Measurements from ENCODE around the gene CALHM3.
"Not testable (repeated sequence)": the region's sequence is repeated elsewhere in the genome, so short reads cannot be mapped to it uniquely, and the experiment has no call there.

CALHM3 gene

DNA sequence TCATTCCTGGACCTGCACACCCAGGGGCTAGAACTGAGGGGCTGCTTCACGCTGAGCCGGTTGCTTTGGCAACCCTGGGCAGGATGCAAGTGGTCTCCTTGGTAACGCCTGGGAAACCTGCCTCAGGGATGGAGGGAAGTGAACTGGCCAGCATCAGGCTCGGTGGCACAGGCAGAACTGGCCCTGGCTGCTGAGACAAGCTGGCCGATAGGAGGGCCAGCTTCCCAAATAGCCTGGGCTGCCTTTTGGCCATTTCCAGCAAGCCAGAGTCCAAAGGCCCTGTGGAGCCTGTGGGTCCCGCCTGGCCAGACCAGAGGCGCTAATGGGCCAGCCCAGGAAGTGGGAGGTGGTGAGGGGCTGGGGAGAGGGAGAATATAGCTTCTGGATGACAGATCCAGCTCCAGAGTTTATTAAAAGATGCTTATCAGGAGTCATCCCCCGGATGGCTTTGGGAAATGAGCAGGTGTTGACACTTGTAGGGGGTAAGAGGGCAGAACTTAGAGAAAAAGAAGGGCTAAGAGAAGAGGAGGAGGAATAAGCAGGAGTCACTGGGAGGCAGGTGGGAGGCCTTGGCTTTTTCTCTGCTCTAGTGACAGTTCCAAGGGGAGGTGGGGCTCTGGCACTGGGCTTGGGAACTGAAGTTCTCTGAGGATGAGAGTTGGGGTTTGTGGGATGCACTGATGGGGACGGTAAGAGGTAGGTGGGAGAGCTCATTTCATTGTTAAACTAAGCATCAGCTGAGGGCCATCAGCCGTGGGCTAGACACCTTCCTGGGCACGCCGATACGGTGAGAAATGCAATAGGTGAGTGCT lies 24.0 kb upstream of the CALHM3 start:
- FAIRE-seq (no peak), DNase-seq (ENCODE audit: insufficient read length, low spot score) (no peak)

DNA sequence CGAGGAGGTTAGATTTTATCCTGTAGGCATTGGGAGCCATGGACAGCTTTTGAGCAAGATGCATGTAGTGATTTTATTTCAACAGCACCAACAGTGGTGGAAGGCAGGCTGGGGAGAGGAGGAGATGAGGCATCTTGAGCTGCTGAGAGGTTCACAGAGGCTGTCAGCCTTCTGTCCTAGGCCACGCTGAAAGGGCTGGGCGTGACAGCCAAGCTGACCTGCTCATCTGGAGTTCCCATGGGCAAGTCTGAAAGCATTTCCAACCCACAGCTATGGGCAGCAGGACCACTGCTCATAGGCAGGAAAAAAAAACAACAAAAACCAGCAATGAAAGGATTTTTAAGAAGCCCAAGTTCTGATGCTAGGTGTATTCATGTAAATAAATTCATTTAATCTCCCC lies 22.1 kb upstream of the CALHM3 start:
- no peak for DNase-seq (ENCODE audit: insufficient read length, low spot score)
- FAIRE-seq, result no peak

DNA sequence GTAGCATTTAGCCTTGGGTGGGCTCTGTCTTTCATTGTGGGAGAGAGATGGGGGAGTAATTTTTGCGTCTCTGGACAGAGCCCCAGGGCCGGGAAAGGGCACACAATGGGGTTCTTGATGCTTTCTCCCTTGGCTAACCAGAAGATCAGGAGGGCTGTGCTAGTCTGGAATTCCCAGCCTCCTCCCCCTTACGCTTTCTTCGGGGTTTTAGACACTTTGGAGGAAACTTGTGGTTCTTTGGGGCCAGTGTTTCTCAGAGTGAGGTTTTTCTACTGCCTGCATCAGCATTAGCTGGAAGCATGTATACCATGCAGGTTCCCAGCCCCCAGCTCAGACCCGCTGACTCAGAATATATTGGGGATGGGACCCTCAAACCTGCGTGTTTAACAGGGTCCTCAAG lies 21.4 kb upstream of the CALHM3 start:
- DNase-seq (ENCODE audit: insufficient read length, low spot score) (no peak), FAIRE-seq (no peak)

DNA sequence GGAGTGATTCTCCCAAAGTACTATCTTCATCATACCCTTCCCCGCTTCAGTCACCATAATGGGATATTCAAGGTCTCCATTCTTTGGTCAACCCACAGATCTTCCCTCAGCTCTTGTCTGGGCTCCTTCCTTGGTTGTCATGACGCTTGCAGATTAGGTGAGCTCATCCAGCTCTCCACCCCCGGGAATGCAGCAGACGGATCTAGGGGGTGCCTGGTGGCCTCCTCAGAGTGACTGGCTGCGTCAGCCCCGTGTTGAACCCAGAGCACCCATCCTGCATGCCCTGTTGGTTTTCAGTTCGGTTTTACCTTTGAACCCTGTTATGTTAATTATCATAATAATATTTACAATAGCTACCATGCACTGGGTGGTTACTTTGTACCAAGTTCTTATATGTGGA lies 20.8 kb upstream of the CALHM3 start:
- DNase-seq (ENCODE audit: insufficient read length, low spot score), result no peak
- FAIRE-seq, result no peak

DNA sequence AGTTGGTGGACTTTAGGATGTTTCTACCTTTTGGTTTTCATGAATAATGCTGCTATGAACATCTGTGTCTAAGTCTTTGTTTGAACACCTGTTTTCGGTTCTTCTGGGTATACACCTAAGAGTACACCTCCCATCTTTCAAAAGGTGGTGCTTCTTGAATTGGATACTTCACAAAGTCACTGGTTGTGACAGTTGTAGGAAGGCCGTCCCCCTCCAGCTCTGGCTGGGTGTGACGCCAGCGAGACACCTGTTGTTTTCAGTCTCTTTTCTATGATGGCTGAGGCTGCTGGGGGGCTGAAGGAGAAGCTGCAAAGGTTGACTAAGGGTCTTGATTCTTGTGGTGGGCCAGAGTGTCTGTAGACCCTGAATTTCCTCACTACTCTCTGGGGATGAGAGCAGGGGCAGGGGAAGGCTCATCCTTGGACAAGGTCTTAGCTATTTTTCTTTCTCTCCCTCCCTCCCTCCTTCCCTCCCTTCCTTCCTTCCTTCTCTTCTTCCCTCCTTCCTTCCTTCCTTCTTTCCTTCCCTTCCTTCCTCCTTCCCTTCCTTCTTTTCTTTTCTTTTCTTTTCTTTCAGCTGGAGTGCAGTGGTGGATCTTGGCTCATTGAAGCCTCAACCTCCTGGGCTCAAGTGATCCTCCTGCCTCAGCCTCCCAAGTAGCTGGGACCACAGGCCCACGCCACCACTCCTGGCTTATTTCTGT lies 20.0 kb upstream of the CALHM3 start:
- DNase-seq (ENCODE audit: insufficient read length, low spot score) (no peak), FAIRE-seq (no peak)

DNA sequence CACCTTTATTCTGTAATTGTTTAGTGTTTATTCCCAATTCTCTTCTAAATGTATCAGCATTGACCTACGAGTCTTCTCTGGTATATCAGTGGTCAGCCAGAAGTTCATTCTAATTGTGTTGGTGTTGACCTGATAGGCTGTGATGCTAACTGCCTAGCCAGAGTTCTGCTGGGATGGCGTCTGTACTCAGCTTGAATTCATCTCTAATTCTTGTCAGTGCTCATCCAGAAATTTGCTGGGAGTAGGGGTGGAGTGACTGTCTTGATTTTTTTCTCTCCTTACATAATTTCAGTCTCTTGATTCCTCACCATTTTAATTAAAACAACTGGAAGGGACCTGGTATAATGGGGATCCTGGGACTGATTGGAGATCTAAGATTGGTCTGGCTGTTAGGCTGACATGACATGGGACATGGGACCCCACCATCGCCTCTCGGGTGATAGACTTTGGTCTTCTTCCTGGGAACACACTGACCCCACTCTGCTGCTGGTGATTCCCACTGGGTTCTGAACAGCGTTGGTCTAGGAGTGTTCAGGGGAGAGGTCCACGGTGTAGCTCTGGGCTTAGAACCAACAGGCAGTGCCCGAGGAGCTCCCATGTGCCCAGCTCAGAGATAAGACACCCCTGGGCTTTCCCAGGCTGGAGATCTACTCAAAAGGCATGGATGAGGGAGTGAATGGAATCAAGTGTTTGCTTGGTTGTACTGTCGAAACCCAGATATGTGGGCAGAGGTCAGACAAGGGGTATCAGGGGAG lies 18.3 kb upstream of the CALHM3 start:
- no peak for FAIRE-seq
- DNase-seq (ENCODE audit: insufficient read length, low spot score), result no peak

DNA sequence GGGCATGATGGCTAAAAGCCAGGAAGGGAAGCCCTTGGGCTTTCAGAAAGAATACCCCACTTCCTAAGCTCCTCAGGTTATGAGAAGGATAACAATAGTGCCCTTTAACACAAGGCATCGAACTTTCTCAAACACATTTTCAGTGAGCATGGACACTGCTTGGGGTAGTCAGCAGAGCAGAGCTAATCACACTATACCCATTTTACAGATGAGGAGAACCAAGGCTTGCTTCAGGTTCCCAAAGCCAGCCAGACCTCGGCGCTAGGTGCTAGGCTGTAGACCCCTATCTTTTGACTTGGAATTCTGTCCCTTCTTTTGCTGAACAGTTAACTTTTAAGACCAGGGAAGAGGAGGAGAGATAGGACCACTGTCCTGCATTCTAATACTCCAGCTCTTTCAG lies 16.3 kb upstream of the CALHM3 start:
- FAIRE-seq, result no peak
- no peak for DNase-seq (ENCODE audit: insufficient read length, low spot score)

DNA sequence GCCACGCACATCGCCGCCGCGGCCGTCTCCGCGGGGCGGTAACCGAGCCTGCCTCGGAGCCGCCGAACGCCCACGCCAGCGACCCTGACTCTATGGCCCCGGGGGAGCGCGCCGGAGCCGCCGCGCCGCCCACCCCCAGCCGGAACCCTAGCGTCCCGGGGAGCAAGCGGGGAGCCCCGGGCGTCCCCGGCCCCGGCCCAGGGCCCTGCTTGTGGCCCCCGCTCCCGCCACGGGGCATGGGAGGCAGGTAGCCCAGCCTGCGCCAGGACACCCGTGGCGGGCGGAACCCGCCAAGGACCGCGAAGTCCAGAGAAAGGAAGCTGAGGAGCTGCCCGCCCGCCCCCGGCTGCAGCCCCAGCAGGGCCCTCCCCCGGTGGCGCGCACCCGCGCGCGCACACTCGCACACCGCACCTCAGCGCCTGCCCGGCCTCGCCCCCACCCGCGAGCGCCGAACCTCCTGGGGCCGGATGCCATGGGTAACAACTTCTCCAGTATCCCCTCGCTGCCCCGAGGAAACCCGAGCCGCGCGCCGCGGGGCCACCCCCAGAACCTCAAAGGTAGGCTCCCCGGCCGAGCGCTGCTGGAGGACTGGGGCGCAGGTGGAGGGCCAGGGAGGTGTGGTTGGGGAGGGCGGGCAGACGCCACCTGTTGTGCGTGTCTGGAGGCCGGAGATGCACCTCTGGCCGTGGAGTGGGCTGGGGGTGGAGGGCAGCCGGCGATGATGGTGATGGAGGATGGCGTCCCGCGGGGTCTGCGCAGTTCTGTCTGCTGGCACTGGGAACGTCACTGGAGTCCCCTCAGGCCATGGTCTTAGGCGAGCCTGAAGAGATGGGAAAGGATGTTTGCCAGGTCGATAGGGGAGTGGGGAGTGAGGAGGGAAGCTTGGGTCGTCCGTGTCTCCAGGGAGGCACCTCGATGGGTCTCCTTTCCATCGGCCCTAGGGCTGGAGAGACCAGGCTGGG lies 15.2 kb upstream of the CALHM3 start:
- FAIRE-seq (peak; percentile 65), DNase-seq (ENCODE audit: insufficient read length, low spot score) (no peak)

DNA sequence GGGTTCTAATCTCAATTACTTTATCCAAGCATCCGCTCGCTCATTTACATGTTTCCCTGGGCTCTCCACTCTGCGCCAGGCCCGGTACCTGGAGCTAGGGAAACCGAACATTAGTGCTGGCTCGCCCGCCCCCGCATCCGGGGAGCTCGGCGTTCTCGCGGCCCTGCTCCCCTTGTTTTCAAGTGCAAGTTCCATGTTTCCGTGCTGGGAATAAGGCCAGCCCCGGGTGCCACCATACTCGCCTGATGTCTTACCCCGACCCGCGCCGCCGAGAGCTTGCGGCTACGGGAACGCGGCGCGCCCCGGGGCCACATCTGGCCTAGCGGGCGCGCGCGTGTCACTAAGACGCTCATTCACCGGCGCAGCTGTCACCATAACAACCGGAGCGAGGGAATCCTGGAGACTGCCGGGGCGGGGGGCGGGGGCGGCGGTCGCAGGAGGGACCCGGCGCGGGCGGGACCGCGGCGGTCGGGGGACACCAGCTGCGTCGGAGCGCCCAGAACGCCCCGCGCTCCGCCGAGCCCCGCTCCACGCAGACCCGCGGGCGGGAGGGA lies 14.4 kb upstream of the CALHM3 start, which contains the start of gene NEURL1:
Gene NEURL1 (plus strand): TSS at position 344 of the 554 bp plus-strand sequence. CDS start 683 bp downstream, outside the sequence.
- DNase-seq (ENCODE audit: insufficient read length, low spot score) (no peak), FAIRE-seq (no peak)

DNA sequence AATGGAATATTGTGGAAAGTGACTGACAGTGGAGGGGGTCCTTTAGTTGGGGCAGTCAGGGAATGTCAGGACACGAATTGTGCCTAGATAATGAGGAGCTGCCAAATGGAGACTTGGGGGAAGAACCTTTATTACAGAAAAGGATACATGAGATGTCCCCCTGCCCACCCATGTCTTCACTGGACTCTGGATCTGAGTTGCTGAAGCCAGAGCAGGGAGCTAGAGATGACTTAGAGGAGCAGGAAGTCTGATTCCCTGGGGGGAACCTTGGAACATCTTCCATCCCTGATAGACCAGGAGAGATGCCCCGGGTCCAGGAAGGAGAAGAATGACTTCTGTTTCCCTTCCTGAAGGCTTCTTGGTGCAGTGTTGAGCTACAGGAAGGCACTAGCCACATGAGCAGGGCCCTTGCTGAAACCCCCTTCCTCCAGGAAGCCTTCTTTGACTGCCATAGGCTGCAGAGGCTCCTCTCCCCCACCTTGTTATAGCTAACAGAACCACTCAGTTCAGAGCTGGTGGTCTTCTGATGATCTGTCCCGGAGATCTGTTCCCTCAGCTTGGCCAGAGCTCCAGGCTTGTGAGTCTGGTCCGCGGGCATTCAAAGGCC lies 13.7 kb upstream of the CALHM3 start:
- no peak for DNase-seq (ENCODE audit: insufficient read length, low spot score)
- no peak for FAIRE-seq

DNA sequence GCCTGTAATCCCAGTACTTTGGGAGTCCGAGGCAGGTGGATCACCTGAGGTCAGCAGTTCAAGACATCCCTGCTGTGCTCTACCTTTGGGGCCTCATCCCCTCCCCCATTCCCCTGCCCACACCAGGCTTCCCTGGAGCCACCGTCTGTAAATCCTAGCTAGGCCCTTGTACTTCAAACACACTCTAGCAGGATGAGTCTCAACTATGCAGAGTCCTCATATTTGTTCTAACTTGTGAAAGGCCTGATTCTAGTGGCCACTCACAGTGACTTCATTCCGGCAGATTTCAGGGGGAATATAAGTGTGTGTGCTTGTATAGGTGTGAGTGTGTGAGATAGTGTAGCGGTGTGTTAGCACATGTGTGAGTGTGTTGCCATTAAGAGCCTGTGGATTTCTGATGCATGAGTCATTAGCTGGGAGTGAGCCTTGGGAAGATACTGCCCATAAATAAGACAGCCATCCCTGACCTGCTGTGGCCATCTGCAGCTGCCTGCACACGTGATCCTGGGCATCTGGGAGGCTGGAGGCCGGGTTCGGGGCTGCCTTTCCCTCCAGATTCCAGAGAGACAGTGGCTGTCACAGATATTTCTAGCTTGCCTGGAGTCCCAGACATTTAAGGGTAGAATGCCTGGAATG lies 12.8 kb upstream of the CALHM3 start:
- FAIRE-seq, result peak; percentile 97
- DNase-seq (ENCODE audit: insufficient read length, low spot score), result peak; percentile 97

DNA sequence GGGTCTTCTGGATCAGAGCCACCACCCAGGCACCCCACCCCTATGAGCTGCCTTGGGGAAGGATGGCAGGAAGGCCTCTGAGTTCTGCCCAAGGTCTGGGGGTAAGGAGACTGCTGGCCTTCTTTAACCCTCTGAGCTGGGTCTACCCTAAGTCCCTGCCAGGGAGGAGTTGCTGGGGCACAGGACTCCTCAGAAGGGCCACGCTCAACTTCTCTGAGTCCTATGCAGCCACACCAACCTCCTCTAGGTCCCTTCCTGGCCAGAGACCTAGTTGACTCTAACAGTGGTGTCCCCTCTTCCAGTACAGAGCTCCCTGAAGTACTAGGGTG lies 11.9 kb upstream of the CALHM3 start:
- FAIRE-seq (no peak), DNase-seq (ENCODE audit: insufficient read length, low spot score) (no peak)

DNA sequence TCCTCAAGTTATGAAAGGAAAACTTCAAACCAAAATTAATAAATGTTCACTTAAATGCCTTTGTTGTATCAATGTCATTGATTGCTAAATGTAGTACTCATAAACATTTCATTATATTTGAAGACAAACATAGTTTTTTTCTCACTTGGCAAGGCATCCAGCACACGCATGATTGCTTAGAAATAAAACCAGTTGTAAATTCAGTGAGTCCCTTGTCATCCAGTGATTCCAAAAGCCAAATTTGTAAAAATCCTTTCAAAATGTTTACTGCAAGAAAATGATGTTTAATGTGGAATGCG lies 8.3 kb upstream of the CALHM3 start:
- DNase-seq (ENCODE audit: insufficient read length, low spot score), result no peak
- FAIRE-seq, result no peak

DNA sequence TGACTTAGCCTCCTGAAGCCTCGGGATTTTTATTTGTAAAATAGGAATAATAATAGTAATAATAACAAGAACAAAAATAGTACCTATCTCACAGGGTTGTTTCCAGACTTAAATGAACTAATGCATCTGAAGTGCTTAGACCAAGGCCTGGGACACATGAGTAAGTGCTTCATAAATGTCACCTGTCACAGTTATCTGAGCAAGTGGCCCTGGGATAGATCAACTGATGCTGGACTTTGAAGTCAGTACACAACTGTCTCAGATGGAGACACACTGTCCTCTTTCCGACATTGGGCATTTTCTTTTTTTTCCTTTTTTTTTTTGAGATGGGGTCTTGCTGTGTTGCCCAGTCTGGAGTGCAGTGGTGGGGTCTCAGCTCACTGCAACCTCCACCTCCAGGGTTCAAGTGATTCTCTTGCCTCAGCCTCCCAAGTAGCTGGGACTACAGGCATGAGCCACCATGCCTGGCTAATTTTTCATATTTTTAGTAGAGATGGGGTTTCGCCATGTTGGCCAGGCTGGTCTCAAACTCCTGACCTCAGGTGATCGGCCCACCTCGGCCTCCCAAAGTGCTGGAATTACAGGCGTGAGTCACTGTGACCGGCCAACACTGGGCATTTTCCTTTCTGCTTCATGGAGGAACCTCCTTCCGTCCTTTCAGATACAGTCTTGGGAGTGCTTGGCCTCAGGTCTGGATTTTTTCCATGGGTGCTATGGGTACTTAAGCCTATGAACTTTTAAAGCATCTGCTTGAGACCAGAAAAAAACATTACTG lies 7.8 kb upstream of the CALHM3 start:
- DNase-seq (ENCODE audit: insufficient read length, low spot score); FAIRE-seq: not testable (repeated sequence)

DNA sequence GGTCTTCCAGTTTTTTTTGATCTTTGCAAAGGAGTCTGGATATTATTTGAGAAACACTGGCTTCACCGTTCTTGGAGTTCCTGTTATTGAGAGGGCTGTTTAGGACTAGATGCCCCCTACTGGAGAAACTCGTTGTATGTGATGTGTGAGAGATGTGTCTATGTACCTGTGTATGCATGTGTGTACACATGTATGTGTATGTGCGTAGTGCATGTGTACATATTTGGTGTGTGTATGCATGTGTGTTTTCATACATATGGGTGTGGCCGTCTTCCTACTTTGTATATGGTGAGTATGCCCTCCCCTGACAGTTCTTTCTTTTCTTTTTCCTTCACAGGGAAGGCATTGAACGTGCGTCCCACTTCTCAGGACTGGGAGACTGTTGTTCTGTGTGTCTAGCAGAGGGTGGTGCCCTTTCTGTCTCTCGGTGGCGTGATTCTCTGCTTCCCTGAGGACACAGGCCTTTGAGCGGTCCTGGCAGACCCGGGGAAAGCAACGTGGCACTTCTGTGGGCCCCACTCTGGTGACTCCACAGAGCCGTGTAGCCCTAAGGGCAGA lies 3.0 kb upstream of the CALHM3 start:
- FAIRE-seq, result peak; percentile 90
- peak; percentile 66 for DNase-seq (ENCODE audit: insufficient read length, low spot score)

DNA sequence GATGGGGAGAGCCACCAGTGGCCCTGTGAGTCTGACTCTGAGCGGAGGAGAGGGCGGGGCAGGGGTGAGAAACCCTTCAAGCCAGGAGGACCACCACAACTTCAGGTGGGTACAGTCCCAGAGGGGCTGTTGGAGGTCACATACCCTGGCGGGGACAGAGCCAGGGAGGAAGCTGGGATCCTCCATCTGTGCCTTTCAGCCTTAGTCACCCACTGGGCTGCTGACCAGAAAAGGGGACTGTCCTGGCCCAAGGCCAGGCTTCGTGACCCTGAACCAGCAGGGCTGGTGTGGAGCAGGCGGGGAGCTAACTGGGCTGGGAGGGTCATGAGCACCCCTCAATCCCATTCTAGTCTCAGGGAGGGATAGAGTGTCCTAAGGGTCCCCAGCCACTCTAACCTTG lies 1.5 kb upstream of the CALHM3 start:
- DNase-seq (ENCODE audit: insufficient read length, low spot score) (no peak), FAIRE-seq (no peak)

DNA sequence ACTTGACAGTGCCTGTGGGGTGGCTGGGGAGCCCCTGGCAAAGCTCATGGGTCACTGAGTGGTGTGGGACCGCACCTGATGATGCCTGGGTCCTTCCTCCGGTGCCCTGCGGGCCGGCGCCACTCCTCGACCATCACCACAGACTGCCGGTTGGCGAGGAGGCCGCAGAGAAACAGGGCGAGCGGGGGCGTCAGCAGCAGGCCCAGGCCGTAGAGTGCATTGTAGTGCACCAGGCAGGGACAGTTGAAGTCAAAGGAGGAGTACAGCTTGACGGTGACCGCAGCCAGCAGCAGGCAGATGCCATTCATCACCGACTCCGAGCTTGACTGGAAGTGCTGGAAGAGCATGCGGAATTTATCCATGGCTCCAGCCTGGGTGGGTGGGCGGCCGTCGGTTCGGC lies 369 bp downstream of the CALHM3 start:
- DNase-seq (ENCODE audit: insufficient read length, low spot score), result no peak
- FAIRE-seq, result no peak

DNA sequence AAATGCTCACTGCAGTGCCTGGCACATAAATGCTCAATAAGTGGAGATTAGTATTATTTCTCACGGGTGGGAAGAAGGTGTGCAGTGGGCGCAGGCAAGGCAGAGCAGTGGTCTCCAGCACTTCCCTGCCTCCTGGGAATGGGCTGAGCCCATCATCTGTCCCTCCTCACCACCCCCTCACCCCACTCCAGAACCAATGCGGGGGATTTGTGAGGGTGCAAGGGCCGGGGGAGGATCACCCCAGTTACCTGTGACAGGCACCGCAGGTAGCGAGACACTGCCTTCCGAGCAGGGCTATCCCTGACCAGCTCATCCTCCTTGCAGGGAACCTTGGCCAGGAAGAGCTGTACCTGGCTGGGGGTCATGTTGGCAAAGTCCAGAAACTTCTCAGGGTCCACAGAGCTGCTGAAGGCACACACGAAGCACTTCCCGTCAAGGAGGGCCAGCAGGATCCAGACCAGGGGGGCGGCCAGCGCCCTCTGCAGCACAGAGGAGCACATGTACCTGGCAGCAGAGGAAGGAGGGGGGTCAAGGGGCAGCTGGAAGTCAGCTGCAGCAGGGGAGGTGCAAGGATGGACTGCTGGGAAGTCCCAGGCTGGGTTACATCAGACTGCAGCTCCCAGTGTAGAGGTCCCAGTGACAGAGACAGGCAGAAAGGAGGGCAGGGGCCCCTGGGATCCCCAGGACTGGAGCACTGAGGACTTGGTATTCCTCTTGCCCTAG lies 2.8 kb downstream of the CALHM3 start:
- no peak for DNase-seq (ENCODE audit: insufficient read length, low spot score)
- FAIRE-seq, result no peak

Data from HTR-8/SVneo (cell line).